GM21723 (cell line): ENCODE results near the gene PCDHGA10.
"Not testable (repeated sequence)": the region's sequence is repeated elsewhere in the genome, so short reads cannot be mapped to it uniquely, and the experiment has no call there.

Source experiments
- ATAC-seq: cut with Tn5 transposase; IDR thresholded peaks from one replicate; pipeline ENCODE4 v1.9.1; 2021; ENCODE audit warnings: mild to moderate bottlenecking, moderate library complexity; ENCODE audit not compliant: unreplicated experiment

The PCDHGA10 gene

GRCh38 chr5:141420855-141421488 lies 8.2 kb downstream of the PCDHGA10 start, which contains the start of gene PCDHGA11:
Gene PCDHGA11 (plus strand): TSS chr5:141421051. CDS start chr5:141421228, 177 bp downstream.
- ATAC-seq: no peak

GRCh38 chr5:141421489-141421855 lies 8.7 kb downstream of the PCDHGA10 start:
- ATAC-seq: no peak

- no peak for ATAC-seq
These were observed 10.0 kb downstream of the PCDHGA10 start for GRCh38 chr5:141422742-141423291.

- no peak for ATAC-seq
These were observed 15.1 kb downstream of the PCDHGA10 start for GRCh38 chr5:141427783-141428426.

- ATAC-seq: peak; percentile 89
These were observed 17.7 kb downstream of the PCDHGA10 start, which contains the start of gene PCDHGA12 for GRCh38 chr5:141430332-141431113. Gene PCDHGA12 (plus strand): TSS chr5:141430507. CDS start chr5:141430760, 253 bp downstream.

GRCh38 chr5:141431286-141431685 lies 18.5 kb downstream of the PCDHGA10 start:
- peak; percentile 36 for ATAC-seq

- ATAC-seq: not testable (repeated sequence)
These were observed 19.5 kb downstream of the PCDHGA10 start for GRCh38 chr5:141432308-141432707.

GRCh38 chr5:141432726-141433125 lies 19.9 kb downstream of the PCDHGA10 start:
- ATAC-seq: not testable (repeated sequence)

GRCh38 chr5:141434006-141434405 lies 21.2 kb downstream of the PCDHGA10 start:
- ATAC-seq: no peak

- ATAC-seq: no peak
These were observed 24.4 kb downstream of the PCDHGA10 start for GRCh38 chr5:141437221-141437620.

- ATAC-seq: no peak
These were observed 26.8 kb downstream of the PCDHGA10 start for GRCh38 chr5:141439411-141440141.

GRCh38 chr5:141440341-141440740 lies 27.6 kb downstream of the PCDHGA10 start:
- ATAC-seq: no peak

- no peak for ATAC-seq
These were observed 28.9 kb downstream of the PCDHGA10 start for GRCh38 chr5:141441571-141442170.

- ATAC-seq: no peak
These were observed 52.6 kb downstream of the PCDHGA10 start for GRCh38 chr5:141465351-141465750.
